ENCODE measurements around the gene TEX54.

The TEX54 gene

DNA sequence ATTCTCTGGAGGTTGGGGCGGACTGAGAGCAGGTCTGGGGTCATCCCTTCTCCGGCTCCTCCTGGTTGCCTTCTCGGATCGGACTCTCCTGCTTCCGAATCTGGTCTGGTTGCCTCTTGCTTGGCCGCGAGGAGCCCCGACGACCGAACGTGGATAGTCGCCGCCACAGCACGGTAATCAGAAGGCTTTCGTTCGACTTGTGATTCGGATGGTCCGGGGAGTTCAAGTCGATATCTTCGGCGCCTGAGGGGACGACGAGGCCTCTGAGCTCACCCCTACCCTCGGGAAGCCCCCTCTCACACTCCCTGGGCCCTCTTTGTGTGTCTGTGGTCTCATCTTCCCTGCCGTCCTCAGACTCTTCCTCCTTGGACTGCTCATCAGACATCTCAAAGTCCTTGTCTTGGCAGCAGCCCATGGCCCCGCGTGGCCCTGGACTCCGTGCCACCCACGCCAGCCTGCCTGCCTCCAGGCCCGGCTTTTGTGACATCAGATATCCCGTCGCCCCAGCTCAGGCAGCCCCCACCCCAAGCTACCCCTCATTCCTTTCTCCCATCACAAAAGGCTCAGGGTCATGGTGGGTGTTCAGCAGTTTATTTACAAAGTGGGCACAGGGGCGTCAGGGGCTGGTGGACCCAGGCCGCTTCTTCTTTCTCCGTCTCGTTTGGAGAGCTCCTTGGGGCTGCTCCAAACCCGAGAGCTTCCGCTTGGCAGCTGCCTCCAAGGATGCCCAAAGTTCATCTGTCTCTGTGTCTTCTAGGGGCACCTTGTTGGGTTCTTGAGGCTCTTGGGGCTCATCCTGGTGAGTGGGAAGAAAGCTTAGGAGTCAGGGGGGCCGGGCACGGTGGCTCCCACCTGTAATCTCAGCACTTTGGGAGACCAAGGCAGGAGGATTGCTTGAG, at the start of gene TEX54:
Gene TEX54 (minus strand): TSS at position 506 of the 899 bp plus-strand sequence.
- peak within 1 kb of the TSS; percentile 73 for H3K27ac ChIP-seq
- TF ChIP-seq ZFX (IDR thresholded peaks at IDR 0.05) = no peak
- TF ChIP-seq, protein P1, sequence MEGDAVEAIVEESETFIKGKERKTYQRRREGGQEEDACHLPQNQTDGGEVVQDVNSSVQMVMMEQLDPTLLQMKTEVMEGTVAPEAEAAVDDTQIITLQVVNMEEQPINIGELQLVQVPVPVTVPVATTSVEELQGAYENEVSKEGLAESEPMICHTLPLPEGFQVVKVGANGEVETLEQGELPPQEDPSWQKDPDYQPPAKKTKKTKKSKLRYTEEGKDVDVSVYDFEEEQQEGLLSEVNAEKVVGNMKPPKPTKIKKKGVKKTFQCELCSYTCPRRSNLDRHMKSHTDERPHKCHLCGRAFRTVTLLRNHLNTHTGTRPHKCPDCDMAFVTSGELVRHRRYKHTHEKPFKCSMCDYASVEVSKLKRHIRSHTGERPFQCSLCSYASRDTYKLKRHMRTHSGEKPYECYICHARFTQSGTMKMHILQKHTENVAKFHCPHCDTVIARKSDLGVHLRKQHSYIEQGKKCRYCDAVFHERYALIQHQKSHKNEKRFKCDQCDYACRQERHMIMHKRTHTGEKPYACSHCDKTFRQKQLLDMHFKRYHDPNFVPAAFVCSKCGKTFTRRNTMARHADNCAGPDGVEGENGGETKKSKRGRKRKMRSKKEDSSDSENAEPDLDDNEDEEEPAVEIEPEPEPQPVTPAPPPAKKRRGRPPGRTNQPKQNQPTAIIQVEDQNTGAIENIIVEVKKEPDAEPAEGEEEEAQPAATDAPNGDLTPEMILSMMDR (conservative IDR thresholded peaks at IDR 0.05) = no peak

DNA sequence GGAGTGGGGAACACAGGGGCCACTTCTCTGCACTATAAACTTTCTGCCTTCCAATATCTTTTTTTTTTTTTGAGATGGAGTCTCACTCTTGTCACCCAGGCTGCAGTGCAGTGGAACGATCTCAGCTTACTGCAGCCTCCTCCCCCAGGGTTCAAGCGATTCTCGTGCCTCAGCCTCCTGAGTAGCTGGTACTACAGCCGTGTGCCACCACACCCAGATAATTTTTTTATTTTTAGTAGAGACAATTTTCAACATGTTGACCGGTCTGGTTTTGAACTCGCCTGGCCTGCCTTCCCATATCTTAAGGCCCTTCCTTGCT, 49.7 kb upstream of the TEX54 start:
- TF ChIP-seq ZFX (IDR thresholded peaks at IDR 0.05) = no peak
- TF ChIP-seq, protein P1 (conservative IDR thresholded peaks at IDR 0.05) = no peak
- H3K27ac ChIP-seq = peak overlapping the region; percentile 91

DNA sequence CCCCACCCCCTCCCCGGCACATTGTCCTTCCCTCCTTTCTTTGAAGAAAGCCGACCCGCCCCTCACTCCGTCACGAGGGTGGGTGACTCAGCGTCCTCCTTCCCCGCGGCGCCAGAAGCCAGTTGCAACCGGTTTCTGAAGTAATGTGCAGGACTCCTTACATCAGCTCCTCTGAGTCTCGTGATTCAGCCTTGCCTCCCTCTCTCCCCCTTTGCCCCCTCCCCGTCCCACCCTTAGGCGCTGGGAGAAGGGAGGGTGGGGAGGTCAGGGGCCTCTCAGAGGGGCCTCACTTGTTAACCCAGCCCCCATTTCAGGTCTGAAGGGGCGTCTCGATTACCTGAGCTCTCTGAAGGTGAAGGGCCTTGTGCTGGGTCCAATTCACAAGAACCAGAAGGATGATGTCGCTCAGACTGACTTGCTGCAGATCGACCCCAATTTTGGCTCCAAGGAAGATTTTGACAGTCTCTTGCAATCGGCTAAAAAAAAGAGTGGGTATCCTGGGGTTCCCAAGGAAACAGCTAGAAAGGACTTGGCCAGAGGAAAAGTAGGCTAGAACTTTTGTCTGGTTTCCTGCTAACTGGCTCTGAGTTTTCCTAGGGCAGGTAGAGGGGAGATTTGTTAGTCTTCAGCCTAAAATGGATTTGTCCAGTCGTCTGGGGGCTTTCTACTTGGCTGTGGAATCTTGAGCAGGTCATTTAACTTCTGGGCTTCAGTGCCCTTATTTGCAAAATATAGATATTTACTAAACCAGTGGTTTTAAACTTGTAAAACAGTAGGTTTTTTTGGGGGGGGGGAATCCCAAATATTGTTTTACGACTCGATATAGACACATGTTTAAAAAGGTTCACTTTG, 49.2 kb upstream of the TEX54 start:
- H3K27ac ChIP-seq = peak overlapping the region; percentile 91
- TF ChIP-seq ZFX (IDR thresholded peaks at IDR 0.05) = no peak
- TF ChIP-seq, protein P1 (conservative IDR thresholded peaks at IDR 0.05) = peak; percentile 62

DNA sequence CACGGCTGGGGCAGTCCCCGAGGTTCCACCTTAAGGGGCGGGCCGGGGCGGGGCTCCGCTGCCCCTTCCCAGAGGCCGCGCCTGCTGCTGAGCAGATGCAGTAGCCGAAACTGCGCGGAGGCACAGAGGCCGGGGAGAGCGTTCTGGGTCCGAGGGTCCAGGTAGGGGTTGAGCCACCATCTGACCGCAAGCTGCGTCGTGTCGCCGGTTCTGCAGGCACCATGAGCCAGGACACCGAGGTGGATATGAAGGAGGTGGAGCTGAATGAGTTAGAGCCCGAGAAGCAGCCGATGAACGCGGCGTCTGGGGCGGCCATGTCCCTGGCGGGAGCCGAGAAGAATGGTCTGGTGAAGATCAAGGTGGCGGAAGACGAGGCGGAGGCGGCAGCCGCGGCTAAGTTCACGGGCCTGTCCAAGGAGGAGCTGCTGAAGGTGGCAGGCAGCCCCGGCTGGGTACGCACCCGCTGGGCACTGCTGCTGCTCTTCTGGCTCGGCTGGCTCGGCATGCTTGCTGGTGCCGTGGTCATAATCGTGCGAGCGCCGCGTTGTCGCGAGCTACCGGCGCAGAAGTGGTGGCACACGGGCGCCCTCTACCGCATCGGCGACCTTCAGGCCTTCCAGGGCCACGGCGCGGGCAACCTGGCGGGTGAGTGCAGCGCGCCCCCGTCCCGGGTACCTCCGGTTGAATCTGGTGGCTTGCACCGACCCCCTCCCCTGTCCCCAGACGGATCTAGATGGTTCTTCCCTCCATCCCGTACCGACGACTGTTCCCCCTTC, 48.4 kb upstream of the TEX54 start, which contains the start of gene SLC3A2:
Gene SLC3A2 (plus strand): TSS at position 94 of the 776 bp plus-strand sequence. CDS start 128 bp downstream, at position 222.
- H3K27ac ChIP-seq = peak within 1 kb of the TSS; percentile 91
- TF ChIP-seq ZFX (IDR thresholded peaks at IDR 0.05) = no peak; the same call in 1 of the 2 replicates
- TF ChIP-seq, protein P1 (conservative IDR thresholded peaks at IDR 0.05) = peak; percentile 89

DNA sequence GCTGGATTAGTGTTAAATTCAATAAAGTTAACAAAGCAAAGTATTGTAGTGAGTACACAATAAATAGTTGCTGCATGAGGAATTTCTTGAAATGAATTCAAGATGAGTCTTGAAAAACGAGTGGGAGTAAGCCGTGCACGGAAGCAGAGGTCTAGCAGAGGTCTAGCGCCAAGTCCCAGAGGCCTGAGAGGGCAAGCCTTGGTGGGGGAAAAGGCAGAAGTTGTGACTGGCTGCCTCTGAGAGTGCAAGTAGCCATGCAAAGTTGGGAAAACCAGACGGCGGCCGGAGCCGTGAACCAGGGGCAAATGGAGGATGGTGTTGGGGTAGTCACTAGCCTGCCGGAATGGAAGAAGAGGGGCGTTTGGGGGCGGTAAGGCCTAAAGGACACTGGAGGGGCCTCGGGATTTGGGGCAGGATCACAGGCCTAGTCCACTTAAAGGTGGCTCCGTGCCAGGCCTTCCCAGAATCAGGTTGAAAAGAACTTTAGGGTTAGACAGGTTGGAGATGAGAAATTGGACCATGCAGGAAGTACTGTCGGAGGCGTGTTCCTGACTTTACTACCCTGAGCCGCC, 47.7 kb upstream of the TEX54 start:
- H3K27ac ChIP-seq = peak overlapping the region; percentile 91
- TF ChIP-seq ZFX (IDR thresholded peaks at IDR 0.05) = no peak
- TF ChIP-seq, protein P1 (conservative IDR thresholded peaks at IDR 0.05) = no peak

DNA sequence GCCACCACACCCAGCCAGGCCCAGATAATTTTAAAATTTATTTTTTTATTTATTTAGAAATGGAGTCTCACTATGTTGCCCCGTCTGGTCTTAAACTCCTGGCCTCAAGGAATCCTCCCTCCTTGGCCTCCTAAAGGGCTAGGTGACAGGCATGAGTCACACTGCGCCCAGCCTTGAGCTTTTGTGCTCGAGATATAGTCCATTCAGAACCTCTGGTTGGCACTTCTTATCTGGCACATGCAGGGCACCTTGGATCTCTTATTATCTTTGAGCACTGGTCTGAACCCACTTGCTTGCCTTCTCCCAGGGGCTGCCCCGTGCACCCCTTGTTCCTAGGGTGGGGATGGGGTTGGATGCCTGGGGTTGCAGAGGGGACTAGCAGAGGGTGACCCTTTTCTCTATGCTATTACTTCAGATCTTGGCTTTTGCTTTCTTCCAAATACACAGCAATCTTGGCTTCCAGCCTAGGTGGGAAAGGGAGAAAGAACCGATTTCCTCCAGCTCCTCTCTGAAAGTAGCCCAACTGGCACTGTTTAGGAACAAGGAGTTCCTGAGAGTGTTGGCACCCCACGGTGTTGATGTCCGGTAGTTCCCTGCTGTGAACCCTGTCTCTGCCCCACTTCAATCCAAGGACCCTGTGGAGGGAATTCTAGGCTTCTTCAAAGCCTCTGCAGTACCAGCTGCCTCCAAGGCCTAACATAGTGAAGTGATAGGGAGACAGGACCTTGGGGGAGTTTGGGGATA, 46.8 kb upstream of the TEX54 start:
- H3K27ac ChIP-seq = peak overlapping the region; percentile 91

More for the DNA sequence above, 46.8 kb upstream of the TEX54 start:
- TF ChIP-seq, protein P1 (conservative IDR thresholded peaks at IDR 0.05) = no peak
- no peak for TF ChIP-seq ZFX (IDR thresholded peaks at IDR 0.05)
